ENCODE results near the gene TNNT1.

GRCh38 chr19:55095260-55096060, 53.5 kb downstream of the TNNT1 start:
- TF ChIP-seq, protein P1, sequence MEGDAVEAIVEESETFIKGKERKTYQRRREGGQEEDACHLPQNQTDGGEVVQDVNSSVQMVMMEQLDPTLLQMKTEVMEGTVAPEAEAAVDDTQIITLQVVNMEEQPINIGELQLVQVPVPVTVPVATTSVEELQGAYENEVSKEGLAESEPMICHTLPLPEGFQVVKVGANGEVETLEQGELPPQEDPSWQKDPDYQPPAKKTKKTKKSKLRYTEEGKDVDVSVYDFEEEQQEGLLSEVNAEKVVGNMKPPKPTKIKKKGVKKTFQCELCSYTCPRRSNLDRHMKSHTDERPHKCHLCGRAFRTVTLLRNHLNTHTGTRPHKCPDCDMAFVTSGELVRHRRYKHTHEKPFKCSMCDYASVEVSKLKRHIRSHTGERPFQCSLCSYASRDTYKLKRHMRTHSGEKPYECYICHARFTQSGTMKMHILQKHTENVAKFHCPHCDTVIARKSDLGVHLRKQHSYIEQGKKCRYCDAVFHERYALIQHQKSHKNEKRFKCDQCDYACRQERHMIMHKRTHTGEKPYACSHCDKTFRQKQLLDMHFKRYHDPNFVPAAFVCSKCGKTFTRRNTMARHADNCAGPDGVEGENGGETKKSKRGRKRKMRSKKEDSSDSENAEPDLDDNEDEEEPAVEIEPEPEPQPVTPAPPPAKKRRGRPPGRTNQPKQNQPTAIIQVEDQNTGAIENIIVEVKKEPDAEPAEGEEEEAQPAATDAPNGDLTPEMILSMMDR (IDR thresholded peaks at IDR 0.05; ENCODE audit: borderline replicate concordance, extremely low read depth, low read length, poor library complexity, severe bottlenecking): no peak
- TF ChIP-seq EZH2 (IDR thresholded peaks at IDR 0.05; ENCODE audit: borderline replicate concordance, low read depth, low read length, severe bottlenecking): no peak
